Anterior cingulate cortex (tissue), 58 donors: ENCODE results near the gene ACTL6B.

Experiments used
- DNase-seq, 58 donors: peaks; one replicate each; lab custom pipeline; 2025; lab: John Stamatoyannopoulos, UW

ACTL6B gene

DNA sequence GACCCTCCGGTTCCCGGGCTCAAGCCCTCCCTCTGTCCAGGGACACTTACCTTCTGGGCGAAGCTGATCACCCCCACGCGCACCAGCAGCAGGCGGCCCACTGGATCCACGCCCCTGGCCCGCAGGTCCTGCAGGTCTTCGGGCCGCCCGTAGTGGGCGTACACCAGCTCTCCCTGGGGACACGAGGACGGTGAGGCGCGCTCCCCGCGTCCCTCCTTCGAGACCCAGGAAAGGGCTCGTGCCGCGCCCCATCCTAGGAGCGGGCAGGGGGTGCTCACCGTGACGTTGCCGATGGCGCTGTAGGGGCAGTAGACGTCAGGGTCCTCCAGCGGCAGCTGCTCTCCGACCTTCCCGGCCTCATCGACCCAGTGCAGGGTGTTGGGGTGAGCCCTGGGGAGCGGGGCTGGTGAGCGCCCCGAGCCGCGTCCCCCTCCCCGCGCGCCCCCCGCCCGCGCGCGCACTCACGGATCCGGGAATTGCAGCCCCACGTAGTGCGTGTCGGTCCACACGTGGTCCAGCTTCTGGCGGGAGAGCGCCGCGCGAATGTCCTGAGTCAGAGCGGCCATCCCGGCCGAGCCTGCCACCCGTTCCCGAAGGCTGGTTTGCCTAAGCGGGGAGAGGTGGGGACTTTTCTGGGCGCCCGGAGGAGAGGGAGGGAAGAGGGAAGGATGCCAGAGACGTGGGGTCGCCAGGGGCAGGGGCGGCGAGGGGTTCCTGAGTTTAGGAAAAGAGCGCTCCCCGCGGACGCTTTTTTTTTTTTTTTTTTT, 23.1 kb downstream of the ACTL6B start:
- DNase-seq = peak in 14 of 58 donors; percentile 5 to 46 (median 23)

DNA sequence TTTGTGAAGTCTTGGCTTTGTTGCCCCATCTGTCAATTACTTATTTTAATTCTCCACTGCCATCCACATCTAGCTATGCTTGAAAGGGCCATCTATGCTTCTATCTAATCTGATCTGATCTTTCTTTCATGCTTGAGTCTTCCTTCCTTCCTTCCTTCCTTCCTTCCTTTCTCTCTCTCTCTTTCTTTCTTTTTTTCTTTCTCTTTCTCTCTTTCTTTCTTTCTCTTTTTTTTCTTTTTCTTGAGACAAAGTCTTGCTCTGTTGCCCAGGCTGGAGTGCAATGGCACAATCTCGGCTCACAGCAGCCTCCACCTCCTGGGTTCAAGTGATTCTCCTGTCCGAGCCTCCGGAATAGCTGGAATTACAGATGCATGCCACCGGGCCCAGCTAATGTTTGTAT, 26.2 kb downstream of the ACTL6B start:
- no peak for DNase-seq

DNA sequence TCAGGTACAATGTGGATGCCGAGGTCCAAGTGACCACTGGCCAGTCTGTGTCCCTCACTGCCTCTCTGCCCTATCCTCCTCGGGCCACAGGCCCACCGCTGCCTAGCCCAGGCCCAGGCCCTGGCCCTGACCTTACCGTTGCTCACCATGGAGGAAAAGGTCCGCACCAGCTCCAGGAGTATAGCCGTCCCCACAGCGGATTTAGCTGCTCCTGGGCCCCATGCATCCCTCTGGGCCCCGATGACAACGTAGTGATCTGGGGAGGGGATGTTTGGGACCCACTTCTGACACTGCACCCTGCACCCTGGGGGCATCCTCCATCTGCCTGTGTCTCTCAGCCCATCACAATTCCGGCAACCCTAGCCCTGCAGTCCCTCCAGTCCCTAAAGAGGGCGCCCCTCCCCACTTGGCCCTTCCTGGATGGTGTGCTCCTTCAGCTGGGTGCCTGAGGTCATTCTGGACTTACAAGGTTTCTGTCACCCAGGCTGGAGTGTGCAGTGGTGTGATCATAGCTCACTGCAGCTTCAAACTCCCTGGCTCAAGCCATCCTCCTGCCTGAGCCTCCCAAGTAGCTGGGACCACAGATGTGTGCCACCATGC, 27.0 kb downstream of the ACTL6B start:
- DNase-seq = no peak

DNA sequence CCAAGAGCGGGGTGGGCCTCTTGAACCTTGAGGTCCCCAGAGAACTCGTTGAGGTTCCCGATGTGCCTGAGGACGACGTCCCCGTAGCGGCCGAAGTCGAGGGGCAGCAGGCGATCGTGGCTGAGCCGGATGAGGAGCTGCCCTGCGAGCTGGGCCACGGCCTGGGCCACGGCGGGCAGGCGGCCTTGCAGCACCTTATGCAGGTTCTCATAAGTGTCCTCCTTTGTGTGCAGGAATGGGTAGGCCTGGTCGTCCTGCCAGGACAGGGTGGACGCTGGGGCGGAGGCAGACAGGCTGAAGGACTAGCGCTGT, 29.1 kb downstream of the ACTL6B start:
- no peak for DNase-seq

DNA sequence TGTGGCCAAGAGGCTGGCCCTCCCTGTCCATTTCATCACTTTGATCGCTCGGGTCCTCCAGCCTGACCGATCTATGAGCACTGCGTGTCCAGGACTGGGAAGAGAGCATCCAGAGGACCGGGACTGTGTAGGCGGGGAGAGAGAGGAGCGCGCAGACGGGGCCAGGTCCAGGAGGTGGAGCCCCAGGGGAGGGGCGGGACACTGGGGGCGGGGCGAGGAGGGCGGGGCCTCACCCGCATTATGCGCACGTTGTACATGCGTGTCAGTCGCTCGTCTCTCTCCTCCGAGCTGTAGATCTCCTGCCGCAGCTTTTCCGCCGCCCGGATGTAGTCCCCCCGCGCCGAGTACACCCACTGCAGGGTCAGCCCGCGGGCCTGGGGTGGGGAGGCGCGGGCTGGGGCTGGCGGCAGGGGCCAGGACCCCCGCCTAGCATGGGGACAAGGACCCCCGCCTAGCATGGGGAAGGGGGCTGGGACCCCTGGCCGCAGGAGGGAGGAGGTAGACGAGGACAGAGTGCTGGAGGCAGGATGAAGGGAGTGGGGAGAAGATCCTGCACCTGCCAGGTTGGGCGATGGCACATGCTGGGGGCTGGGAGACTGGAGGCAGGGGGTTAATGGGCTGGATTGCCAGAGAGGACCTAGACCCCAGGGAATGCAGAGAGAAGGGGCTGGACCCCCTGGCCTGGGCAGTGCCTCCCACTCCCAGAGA, 29.6 kb downstream of the ACTL6B start:
- peak in 54 of 58 donors; percentile 9 to 87 (median 52) for DNase-seq

DNA sequence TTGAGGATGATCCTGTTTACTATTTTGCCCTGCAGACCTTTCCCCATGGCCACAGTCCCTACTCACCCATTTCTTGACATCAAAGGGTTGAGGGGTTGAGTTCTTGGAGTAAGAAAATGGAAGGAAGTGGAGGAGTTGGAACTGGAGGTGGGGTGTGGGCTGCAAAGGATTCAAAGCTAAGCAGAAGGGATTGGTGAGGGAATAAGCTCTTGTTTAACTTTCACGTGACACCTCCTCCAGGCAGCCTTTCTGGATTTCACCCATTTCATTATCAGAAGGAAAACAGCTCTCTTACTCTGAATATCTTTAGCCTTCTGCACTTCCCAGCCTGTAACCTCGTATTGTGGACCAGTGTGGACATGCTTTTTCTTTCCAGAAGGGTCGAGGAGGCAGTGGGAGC, 30.2 kb downstream of the ACTL6B start:
- DNase-seq = no peak

DNA sequence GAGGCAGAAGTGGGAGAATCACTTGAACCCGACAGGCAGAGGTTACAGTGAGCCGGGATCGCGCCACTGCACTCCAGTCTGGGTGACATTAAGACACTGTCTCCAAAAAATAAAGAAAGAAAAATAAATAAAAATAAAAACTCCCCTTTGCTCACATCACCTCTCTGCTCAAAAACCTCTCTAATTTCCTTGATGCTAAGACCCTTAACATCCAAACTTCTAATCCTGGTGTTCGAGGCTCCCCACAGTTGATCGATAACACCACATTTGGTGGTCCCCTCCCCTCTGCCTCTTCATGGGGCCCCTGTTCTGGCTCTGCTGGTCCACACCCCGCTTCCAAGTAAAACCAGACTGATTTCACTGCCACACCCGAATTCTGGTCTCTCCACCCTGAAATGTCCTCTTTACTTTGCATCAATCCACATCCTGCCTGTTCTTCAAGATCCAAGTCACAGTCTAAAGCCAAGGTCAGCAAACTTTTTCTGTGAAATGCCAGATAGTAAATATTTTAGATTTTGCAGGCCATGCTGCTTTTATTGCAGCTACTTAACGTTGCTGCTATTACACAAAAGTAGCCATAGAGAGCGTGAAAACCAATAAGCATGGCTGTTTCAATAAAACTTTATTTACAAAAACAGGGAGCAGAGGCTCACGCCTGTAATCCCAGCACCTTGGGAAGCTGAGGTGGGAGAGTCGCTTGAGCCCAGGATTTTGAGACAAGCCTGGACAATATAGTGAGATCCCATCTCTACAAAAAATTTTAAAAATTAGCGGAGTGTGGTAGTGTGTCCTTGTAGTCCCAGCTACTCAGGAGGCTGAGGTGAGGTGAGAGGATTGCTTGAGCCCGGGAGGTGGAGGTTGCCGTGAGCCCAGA, 32.1 kb downstream of the ACTL6B start:
- DNase-seq = no peak

DNA sequence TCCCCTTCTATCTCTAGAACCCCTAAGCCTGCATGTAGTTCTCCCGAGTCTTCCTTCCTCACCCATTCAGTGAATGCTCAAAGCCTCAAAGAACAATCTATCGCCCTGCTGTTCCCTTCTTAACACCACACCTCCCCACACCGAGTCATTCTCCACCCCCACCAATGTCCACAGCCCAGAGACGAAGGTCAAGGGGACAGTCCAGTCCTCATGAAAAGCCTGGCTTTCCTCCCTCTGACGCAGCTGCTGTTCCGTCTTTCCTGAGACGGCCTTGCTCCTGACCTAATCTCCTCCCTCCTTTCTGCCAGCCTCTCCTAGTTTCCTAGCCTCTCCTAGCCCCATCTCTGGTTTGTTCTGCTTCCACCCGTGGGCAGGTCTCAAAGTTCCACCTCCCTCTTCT, 34.7 kb downstream of the ACTL6B start:
- DNase-seq = no peak

DNA sequence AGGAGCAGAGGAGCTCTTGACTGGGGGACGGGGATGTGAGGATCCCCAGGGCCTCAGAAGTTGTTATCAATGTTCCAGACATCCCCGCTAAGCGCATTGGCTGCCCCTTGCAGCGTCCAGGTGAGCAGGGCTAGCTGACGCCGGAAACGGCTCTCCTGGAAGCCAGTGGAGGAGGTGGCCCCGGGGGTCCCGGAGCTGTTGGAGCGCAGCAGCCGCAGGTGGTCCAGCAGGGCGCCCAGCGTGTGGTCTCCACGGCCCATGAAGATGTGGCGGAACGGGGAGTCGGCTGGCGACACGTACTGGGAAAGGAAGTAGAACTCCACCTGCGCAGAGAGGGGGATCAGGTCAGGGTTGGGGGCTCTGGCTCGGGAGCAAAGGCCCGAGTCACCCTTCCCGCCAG, 35.4 kb downstream of the ACTL6B start:
- DNase-seq = no peak

DNA sequence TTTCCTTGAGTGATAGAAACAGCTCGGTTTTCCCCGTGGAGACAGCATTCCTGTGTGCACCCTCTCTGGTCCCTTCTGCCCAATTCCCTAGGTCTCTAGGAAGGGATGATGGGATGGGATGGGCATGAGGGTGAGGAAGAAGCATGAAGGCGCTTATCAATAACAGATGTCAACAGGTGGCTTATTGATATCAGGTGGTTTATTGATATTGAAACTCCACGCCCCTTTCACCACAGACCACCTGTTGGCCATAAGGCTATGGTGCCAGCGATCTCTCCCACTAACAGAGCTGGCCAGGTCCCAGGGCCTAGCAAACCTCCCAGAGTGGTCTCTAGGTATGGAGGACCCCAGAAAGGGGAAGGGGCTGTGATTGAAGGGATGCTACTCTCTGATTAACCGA, 36.0 kb downstream of the ACTL6B start:
- no peak for DNase-seq

DNA sequence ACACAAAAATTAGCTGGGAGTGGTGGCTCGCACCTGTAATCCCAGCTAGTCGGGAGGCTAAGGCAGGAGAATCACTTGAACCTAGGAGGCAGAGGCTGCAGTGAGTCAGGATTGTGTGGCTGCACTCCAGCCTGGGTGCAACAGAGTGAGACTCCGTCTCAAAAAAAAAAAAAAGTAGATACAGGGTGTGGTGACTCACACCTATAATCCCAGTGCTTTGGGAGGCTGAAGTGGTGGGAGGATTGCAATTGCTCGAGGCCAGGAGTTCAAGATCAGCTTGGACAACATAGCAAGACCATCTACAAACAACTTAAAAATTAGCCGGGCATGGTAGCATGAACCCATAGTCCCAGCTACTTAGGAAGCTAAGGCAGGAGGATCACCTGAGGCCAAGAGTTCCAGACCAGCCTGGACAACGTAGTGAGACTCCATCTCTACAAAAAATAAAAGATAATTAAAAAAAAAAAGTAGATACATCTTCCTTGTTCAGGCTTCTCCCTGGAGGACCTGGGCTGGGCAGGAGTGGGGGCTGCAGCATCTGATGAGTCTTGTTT, 41.9 kb downstream of the ACTL6B start:
- DNase-seq = no peak

DNA sequence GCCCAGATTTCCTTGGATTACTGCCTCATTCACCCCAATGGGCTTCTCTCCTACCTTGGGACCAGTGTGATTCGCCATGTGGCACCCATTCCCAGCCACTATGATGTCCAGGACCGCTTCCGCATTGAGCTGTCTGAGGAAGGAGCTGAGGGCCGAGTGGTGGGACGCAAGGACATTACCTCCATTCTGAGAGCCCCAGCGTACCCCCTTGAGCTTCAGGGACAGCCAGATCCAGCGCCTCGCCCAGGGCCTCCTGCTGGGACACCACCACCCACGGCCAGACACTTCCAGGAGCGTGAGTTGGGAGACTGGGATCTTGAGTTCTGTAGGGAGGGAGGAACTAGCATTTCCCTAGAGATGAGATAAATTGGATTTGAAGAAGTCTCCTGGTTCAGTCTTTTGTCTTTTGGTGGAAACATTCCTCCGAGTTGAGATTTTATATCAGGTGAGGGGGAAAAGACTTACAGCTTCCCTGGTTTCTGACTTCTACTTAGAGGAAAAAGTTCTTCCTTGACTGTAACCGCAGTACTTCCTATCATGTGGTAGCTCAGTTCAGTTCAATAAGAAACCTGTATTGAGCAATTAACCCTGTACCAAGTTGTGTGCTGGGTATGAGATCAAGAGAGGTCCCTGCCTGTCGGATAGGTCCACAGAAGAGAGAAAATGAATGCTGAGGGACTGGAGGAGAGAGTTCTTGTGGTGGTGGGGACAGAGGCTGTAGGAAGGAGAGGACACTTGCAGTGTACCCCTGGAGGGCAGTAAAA, 42.7 kb downstream of the ACTL6B start:
- no peak for DNase-seq

DNA sequence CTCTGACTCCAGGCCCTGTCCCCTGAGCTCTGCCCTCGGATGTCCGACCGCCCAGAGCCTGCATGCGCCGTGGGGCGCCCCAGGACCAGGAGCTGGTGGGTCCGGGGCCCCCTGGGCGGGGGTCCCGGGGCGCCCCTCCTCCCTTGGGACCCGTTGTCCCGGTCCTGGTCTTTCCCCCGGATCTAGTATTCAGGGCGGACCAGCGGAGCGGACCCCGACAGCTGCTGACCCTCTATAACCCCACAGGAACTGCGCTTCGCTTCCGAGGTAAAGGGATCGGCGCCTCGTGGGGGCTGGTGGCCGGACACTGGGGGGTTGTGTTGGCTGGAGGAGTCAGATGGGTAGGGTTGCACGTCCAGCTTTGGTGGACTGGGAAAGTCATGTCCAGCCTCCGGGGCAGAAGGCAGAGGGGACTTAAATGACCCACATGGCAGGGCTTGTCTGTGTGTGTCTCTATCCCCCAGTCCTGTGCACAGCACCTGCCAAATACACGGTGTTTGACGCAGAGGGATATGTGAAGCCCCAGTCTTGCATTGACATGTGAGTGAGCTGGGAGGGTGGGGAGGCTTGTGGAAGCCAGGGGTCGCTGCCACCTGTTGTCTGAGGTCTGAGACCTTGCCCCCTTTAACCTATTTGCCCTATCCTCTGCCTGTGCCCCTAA, 43.4 kb downstream of the ACTL6B start:
- DNase-seq = peak in 1 of 58 donors; percentile 6

DNA sequence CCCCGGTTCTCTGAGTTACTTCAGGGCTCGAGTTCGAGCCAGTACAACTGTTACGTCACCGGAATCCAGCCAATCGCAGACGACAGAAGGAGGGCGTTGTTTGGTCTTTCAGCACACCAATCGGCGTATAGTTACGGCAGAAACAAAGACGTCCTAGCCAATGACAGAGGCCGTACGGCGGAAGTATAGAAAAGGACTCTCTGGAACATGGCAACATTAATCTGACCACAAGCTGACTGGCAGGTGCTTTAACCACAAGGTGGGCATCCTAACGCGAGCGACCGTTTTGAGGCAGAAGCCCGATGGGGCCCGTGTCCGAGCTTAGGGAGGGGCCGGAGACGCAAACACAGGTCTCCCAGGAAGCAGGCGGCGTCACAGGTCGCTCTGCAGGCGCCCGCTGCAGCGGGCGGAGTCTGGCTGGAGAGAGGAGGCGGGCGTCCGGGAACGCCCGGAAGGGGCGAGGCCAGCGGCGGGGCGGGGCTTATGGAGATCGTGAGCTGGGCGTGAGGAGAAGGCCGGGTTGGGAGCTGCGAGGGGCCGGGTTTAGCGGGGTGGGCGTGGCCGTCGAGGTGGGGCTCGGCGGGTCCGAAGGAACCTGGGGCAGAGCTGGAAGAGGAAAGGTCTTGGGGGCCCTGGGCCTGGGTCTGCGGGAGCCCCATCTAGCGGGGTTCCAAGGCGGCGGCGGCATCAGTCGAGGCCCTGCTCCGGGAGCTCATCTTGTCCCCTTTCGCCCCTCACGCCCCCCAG, 44.1 kb downstream of the ACTL6B start, which contains the start of gene MOSPD3:
TSS of gene MOSPD3 (plus strand) at position 558 of the 747 bp plus-strand sequence. CDS start 252 bp downstream, outside the sequence.
- peak; percentile 82 to 100 (median 98) for DNase-seq

DNA sequence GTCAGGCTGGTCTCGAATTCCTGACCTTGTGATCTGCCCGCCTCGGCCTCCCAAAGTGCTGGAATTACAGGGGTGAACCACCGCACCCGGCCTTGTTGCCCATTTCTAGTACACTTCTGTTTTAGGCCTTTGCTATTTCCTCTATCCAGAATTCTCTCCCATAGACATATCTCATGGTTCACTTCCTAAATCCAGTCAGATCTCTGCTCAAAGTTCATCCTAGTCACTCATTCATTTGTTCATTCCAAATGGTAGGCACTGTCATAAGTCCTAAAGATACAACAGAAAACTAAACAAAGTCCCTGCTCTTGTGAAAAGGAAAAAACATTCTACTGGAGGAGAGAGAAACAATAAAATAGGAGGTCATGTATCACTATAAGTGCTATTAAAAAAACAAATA, 46.3 kb downstream of the ACTL6B start:
- DNase-seq = no peak

DNA sequence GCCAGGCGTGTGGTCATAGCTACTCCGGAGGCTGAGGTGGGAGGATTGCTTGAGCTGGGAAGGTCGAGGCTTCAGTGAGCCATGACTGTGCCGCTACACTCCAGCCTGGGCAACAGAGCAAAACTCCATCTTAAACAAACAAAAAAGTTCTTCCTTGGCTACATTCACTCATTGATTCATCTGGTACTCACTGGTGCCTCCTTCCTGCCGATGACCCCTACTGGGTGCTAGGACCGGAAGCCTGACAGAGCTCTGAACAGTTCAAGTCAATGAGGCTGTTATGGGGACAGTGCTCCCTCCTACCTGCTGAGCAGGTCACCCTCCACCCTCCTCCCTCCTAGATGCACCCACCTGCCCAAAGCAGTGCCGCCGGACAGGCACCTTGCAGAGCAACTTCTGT, 49.1 kb downstream of the ACTL6B start:
- DNase-seq = no peak

DNA sequence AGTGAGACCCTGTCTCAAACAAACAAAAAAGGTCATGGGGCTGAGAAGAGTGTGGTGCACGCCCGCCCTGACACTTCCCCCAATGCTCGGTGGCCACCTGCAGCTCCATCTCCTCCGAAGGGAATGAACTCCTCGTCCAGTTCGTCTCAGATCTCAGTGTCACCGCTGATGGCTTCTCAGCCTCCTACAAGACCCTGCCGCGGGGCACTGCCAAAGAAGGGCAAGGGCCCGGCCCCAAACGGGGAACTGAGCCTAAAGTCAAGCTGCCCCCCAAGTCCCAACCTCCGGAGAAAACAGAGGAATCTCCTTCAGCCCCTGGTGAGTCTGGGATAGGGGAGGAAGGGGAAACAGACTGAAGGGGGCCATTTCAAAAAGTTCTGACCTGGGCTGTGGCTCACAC, 49.9 kb downstream of the ACTL6B start:
- DNase-seq = no peak
